CD4-positive, alpha-beta T cell (primary cell): ENCODE data around the gene KRTAP12-2. TPM values are rescaled to one million over a fixed set of nuclear protein-coding genes. Genes with fewer than 3 reads are reported as not detected.

ENCODE experiments used
- ATAC-seq: fragments of 200-7000 bp; cut with Tn5 transposase; one replicate; pipeline ENCODE4 v1.10.0; 2022; ENCODE audit warnings: mild to moderate bottlenecking; ENCODE audit not compliant: poor library complexity
- CTCF ChIA-PET: fragments of 350-600 bp; sonication (Branson Sonifier 250); formaldehyde crosslinking; loops from one replicate; lab custom pipeline; 2021; ENCODE audit warnings: antibody characterized with exemption, inconsistent platforms; lab: Charles Lee
- POLR2A ChIA-PET: fragments of 350-600 bp; sonication (Branson Sonifier 250); formaldehyde crosslinking; loops from one replicate; lab custom pipeline; 2021; ENCODE audit warnings: antibody characterized with exemption, inconsistent platforms; lab: Charles Lee
- DNase-seq, 14 experiments: peaks; one replicate each; pipeline ENCODE4 v3.0.0-alpha.2; 2013 to 2020; ENCODE audit warnings: mixed read lengths in 2 of 14
- H3K27ac ChIP-seq, 2 donors: one replicate each; pipeline versions ENCODE4 v1.5.1 to v1.7.0; 2013; ENCODE audit warnings: low read length in 2 of 2, low read depth in 1 of 2, mild to moderate bottlenecking in 1 of 2
- H3K27me3 ChIP-seq, 2 experiments: 1 replicate in 1 of 2; 2 replicates in 1 of 2; pipeline versions ENCODE4 v1.6.1 to v1.7.0; 2013; ENCODE audit warnings: low read length in 2 of 2, control low read depth in 1 of 2, mild to moderate bottlenecking in 1 of 2, moderate library complexity in 1 of 2; ENCODE audit not compliant: insufficient read depth in 2 of 2, control insufficient read depth in 1 of 2
- H3K36me3 ChIP-seq: one replicate; pipeline ENCODE4 v1.6.1; 2013; ENCODE audit warnings: low read length, control low read depth; ENCODE audit not compliant: insufficient read depth
- H3K4me1 ChIP-seq: one replicate; pipeline ENCODE4 v1.6.1; 2013; ENCODE audit warnings: low read length, control low read depth; ENCODE audit not compliant: insufficient read depth
- H3K4me3 ChIP-seq: one replicate; pipeline ENCODE4 v1.5.1; 2013; ENCODE audit warnings: mild to moderate bottlenecking, low read length, moderate library complexity
- H3K9me3 ChIP-seq, 2 experiments: 1 replicate in 1 of 2; 2 replicates in 1 of 2; pipeline versions ENCODE4 v1.6.1 to v1.7.0; 2013; ENCODE audit warnings: low read length in 2 of 2, mild to moderate bottlenecking in 2 of 2, control low read depth in 1 of 2, moderate library complexity in 1 of 2; ENCODE audit not compliant: control insufficient read depth in 1 of 2, insufficient read depth in 1 of 2
- H3K27ac Mint-ChIP-seq: one replicate; pipeline ENCODE4 v1.8.0; 2020; ENCODE audit warnings: mixed read lengths
- H3K27me3 Mint-ChIP-seq: one replicate; pipeline ENCODE4 v1.8.0; 2021; ENCODE audit warnings: mixed read lengths
- H3K36me3 Mint-ChIP-seq: one replicate; pipeline ENCODE4 v1.8.0; 2021; ENCODE audit warnings: low read depth, mixed read lengths
- H3K4me1 Mint-ChIP-seq: one replicate; pipeline ENCODE4 v1.8.0; 2021; ENCODE audit warnings: low read depth, mixed read lengths
- H3K4me3 Mint-ChIP-seq: one replicate; pipeline ENCODE4 v1.8.0; 2020; ENCODE audit warnings: mild to moderate bottlenecking, mixed read lengths
- H3K9me3 Mint-ChIP-seq: one replicate; pipeline ENCODE4 v1.8.0; 2020; ENCODE audit warnings: mixed read lengths
- intact Hi-C, 2 experiments: fragments of 100-400 bp; cut with DNase I in 1 of 2; cut with micrococcal nuclease in 1 of 2; formaldehyde crosslinking; loops; one replicate each; pipeline versions ENCODE4 v1.15.1 to v1.9.0; 2023 to 2025; cut with DNase I, micrococcal nuclease
- polyA plus RNA-seq, 2 donors: library from polyadenylated mRNA; unstranded; fragments of 120-200 nt; gene quantifications; one replicate each; pipeline ENCODE4 v1.2.1, GENCODE V29; 2013
- total RNA-seq, 174 experiments: library from RNA in 2 of 174; stranded (reverse) in 2 of 174; gene quantifications; one replicate each; pipeline ENCODE4 v1.2.3 and lab custom pipeline; 2021 to 2026
- TF ChIP-seq, protein P1 (sequence below): fragments of 200-600 bp; IDR thresholded peaks from one replicate; pipeline ENCODE4 v1.8.0; 2022; ENCODE audit warnings: antibody characterized with exemption, mild to moderate bottlenecking

The KRTAP12-2 gene, protein sequence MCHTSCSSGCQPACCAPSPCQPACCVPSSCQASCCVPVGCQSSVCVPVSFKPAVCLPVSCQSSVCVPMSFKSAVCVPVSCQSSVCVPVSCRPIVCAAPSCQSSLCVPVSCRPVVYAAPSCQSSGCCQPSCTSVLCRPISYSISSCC
- total RNA-seq (not detected), total RNA-seq (lab: John Stamatoyannopoulos, UW) (0 reads per million in 172 experiments)
- not detected for polyA plus RNA-seq (2013, experiment 1 of 2)
- polyA plus RNA-seq (2013, experiment 2 of 2) = not detected

DNA sequence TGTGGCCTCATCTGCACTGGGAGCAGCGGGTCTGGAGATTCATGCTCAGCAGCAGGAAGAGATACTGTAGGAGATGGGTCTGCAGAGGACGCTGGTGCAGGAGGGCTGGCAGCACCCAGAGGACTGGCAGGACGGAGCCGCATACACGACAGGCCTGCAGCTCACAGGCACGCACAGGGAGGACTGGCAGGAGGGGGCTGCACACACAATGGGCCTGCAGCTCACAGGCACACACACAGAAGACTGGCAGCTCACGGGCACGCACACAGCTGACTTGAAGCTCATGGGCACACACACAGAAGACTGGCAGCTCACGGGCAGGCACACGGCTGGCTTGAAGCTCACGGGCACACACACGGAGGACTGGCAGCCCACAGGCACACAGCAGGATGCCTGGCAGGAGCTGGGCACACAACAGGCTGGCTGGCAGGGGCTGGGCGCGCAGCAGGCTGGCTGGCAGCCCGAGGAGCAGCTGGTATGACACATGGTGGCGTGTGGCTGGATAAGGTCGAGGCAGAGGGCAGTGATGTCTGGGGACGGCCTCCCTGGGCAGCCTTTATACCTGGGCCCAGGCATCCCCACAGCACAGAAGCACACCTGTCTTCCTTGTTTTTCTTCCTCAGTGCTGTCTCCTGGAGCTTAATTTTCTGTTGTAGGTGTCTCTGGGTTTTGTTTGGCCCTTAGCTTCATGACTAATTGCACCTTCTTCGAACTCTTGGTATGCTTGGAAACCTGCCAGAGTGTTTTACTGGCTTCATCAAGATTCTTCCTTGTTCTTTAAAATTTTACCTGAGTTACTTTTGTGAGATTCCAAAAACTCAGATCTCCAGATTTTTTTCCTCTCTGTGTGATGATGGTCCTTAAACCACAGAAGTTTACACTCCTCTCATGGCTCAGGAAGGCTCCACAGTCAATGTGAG lies at the start of gene KRTAP12-2:
Gene KRTAP12-2, minus strand, starts transcription at position 527 of the 920 bp plus-strand sequence. Its CDS starts 41 bp downstream, at position 486.
- Mint-ChIP-seq H3K9me3 (peaks cover 8% of the 10 kb centered on the region), H3K4me1 (no peaks in the 10 kb centered on the region), H3K36me3 (no peaks in the 10 kb centered on the region), H3K27me3 (peaks cover 8% of the 10 kb centered on the region), H3K4me3 (no peak within 1 kb of the TSS), H3K27ac (no peak within 1 kb of the TSS)
- DNase-seq (no peak), ATAC-seq (no peak)
- Histone ChIP-seq H3K4me1 (no peaks in the 10 kb centered on the region), H3K4me3 (no peak within 1 kb of the TSS), H3K9me3 (peaks cover 8 to 17% of the 10 kb centered on the region in 2 experiments), H3K36me3 (no peaks in the 10 kb centered on the region), H3K27ac (no peak within 1 kb of the TSS), H3K27me3 (peaks cover 0 to 2% of the 10 kb centered on the region in 2 experiments)
- TF ChIP-seq, protein P1, sequence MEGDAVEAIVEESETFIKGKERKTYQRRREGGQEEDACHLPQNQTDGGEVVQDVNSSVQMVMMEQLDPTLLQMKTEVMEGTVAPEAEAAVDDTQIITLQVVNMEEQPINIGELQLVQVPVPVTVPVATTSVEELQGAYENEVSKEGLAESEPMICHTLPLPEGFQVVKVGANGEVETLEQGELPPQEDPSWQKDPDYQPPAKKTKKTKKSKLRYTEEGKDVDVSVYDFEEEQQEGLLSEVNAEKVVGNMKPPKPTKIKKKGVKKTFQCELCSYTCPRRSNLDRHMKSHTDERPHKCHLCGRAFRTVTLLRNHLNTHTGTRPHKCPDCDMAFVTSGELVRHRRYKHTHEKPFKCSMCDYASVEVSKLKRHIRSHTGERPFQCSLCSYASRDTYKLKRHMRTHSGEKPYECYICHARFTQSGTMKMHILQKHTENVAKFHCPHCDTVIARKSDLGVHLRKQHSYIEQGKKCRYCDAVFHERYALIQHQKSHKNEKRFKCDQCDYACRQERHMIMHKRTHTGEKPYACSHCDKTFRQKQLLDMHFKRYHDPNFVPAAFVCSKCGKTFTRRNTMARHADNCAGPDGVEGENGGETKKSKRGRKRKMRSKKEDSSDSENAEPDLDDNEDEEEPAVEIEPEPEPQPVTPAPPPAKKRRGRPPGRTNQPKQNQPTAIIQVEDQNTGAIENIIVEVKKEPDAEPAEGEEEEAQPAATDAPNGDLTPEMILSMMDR = no peak
- ChIA-PET CTCF (interaction anchor here (1.1 kb wide), 1 partner anchor 120 kb away, joined by 3 read pairs; no protein-coding TSS in a partner anchor), POLR2A (interaction anchor here (2.5 kb wide), 1 partner anchor 9 kb away, joined by 7 read pairs; the partner anchor contains the start of gene KRTAP12-3)
- intact Hi-C loops = no loop called here

DNA sequence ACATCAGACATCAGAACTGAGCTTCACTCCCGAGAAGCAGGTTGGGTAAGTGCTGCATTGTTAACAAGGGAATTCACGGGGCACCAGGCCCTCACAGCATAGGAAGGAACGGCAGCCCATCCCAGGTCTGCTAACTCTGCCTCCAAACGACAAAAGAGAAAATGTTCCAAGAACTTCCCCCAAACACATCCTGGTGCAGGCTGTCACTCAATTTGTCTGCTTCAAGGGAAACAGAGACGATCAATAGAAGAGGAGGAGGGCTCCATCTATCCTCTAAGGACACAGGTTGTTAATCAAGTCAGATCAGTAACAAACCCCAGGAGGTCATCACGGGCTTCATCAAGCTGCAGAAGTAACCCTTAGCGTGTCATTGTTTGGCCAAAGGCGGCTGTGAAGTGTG lies 48.2 kb upstream of the KRTAP12-2 start:
- peaks cover 43 to 46% of the 10 kb centered on the region in 2 experiments for H3K27me3 ChIP-seq
- Mint-ChIP-seq H3K27ac (no peak overlapping the region), H3K36me3 (no peaks in the 10 kb centered on the region), H3K27me3 (peaks cover 86% of the 10 kb centered on the region), H3K9me3 (no peaks in the 10 kb centered on the region), H3K4me1 (peaks cover 30% of the 10 kb centered on the region), H3K4me3 (no peak overlapping the region)
- no peak overlapping the region for H3K4me3 ChIP-seq
- ATAC-seq (no peak), DNase-seq (no peak)
- H3K36me3 ChIP-seq = no peaks in the 10 kb centered on the region
- no peak overlapping the region for H3K27ac ChIP-seq
- intact Hi-C loops = no loop called here
- CTCF ChIA-PET = no interaction called here
- POLR2A ChIA-PET = no interaction called here
- H3K9me3 ChIP-seq = peaks cover 0 to 22% of the 10 kb centered on the region in 2 experiments
- H3K4me1 ChIP-seq = peaks cover 25% of the 10 kb centered on the region
- TF ChIP-seq, protein P1 = no peak

DNA sequence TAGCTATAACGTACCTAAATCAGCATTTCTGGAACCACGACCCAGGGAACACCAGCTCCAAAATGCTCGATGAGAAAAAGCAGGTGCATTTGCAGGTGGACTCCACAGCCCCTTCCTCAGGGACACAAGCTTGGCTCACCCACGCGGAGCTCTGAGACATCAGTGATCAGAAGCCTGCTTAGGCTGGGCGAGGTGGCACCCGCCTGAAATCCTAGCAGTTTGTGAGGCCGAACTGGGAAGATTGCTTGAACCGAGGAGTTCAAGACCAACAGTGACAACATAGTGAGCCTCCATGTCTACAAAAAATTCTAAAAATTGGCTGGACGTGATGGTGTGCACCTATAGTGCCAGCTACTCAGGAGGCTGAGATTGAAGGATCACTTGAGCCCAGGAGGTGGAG lies 47.1 kb upstream of the KRTAP12-2 start:
- H3K4me1 Mint-ChIP-seq = peaks cover 39% of the 10 kb centered on the region
- Histone ChIP-seq H3K4me1 (peaks cover 36% of the 10 kb centered on the region), H3K36me3 (no peaks in the 10 kb centered on the region), H3K9me3 (peaks cover 0 to 26% of the 10 kb centered on the region in 2 experiments), H3K27ac (no peak overlapping the region), H3K4me3 (no peak overlapping the region), H3K27me3 (peaks cover 54% of the 10 kb centered on the region in 2 experiments)
- H3K27ac Mint-ChIP-seq = no peak overlapping the region
- TF ChIP-seq, protein P1 = no peak
- ChIA-PET CTCF (no interaction called here), POLR2A (no interaction called here)
- H3K36me3 Mint-ChIP-seq = no peaks in the 10 kb centered on the region
- DNase-seq (no peak), ATAC-seq (no peak)
- intact Hi-C loops = no loop called here
- peaks cover 86% of the 10 kb centered on the region for H3K27me3 Mint-ChIP-seq
- H3K4me3 Mint-ChIP-seq = no peak overlapping the region
- H3K9me3 Mint-ChIP-seq = no peaks in the 10 kb centered on the region
